B cell (primary cell): ENCODE measurements around the gene HOXD9.

Source experiments
- CTCF ChIP-seq: fragments of 200-600 bp; IDR thresholded peaks from one replicate; pipeline ENCODE4 v1.8.0; 2022; ENCODE audit warnings: antibody characterized with exemption, mild to moderate bottlenecking
- EZH2 ChIP-seq: IDR thresholded peaks from 2 replicates; pipeline ENCODE4 v1.6.1; 2012; ENCODE audit warnings: borderline replicate concordance, low read depth, mild to moderate bottlenecking, moderate library complexity, low read length; ENCODE audit not compliant: insufficient read depth, poor library complexity, severe bottlenecking

- TF ChIP-seq EZH2: no peak
- TF ChIP-seq CTCF: no peak
These were observed 47.2 kb downstream of the HOXD9 start for GRCh38 chr2:176169711-176170110.
